PFSK-1 (cell line): Measurements from ENCODE around the gene GDF7.

Experiments
- FOXP2 ChIP-seq: optimal IDR thresholded peaks from 2 replicates; pipeline ENCODE3; 2011; ENCODE audit warnings: borderline replicate concordance, control low read depth, inconsistent platforms; ENCODE audit not compliant: insufficient read depth; ENCODE audit errors: extremely low read length, extremely low read depth
- POLR2AphosphoS5 ChIP-seq: IDR thresholded peaks from 2 replicates; pipeline ENCODE4 v1.6.1; 2012; ENCODE audit warnings: low read depth, mild to moderate bottlenecking, control low read depth, low read length, moderate library complexity
- SIN3A ChIP-seq: IDR thresholded peaks from 2 replicates; pipeline ENCODE4 v1.6.1; 2012; ENCODE audit warnings: mild to moderate bottlenecking, low read length, moderate library complexity, borderline replicate concordance; ENCODE audit not compliant: insufficient read depth
- TAF1 ChIP-seq: IDR thresholded peaks from 2 replicates; pipeline ENCODE4 v1.6.1; 2012; ENCODE audit warnings: low read length, control low read depth, borderline replicate concordance; ENCODE audit not compliant: insufficient read depth
- TF ChIP-seq, protein P1 (sequence below), 2 experiments: IDR thresholded peaks; 2 replicates each; pipeline versions ENCODE4 v1.6.1 to v1.8.0; 2011 to 2012; ENCODE audit warnings: low read depth in 2 of 2, low read length in 2 of 2, control low read depth in 1 of 2, inconsistent platforms in 1 of 2, mild to moderate bottlenecking in 1 of 2, moderate library complexity in 1 of 2; ENCODE audit not compliant: insufficient read depth in 1 of 2

DNA sequence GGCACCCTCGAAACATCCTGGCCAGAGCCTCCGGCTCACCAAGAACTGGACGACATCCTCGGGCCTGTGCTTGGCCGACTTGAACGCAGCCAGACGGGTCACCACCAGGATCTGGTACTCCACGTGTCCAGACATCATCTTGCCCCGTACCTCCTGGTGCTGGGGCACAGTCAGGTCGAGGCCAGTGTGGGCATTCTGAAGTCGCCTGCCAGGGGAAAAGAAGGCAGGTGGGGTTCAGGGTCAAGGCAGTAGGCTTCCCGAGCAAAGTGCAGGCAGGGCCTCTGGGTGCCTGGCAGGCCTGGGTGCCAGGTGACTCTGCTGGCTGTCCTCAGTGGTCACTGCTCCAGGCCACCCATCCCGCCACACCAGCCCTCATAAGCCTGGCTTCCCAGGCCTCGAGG is 21.6 kb upstream of the GDF7 start:
- TF ChIP-seq POLR2AphosphoS5, result no peak
- no peak for TF ChIP-seq TAF1
- TF ChIP-seq, protein P1, sequence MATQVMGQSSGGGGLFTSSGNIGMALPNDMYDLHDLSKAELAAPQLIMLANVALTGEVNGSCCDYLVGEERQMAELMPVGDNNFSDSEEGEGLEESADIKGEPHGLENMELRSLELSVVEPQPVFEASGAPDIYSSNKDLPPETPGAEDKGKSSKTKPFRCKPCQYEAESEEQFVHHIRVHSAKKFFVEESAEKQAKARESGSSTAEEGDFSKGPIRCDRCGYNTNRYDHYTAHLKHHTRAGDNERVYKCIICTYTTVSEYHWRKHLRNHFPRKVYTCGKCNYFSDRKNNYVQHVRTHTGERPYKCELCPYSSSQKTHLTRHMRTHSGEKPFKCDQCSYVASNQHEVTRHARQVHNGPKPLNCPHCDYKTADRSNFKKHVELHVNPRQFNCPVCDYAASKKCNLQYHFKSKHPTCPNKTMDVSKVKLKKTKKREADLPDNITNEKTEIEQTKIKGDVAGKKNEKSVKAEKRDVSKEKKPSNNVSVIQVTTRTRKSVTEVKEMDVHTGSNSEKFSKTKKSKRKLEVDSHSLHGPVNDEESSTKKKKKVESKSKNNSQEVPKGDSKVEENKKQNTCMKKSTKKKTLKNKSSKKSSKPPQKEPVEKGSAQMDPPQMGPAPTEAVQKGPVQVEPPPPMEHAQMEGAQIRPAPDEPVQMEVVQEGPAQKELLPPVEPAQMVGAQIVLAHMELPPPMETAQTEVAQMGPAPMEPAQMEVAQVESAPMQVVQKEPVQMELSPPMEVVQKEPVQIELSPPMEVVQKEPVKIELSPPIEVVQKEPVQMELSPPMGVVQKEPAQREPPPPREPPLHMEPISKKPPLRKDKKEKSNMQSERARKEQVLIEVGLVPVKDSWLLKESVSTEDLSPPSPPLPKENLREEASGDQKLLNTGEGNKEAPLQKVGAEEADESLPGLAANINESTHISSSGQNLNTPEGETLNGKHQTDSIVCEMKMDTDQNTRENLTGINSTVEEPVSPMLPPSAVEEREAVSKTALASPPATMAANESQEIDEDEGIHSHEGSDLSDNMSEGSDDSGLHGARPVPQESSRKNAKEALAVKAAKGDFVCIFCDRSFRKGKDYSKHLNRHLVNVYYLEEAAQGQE (IDR thresholded peaks at IDR 0.05; ENCODE audit: insufficient read depth in 1 of 2, low read depth in 2 of 2, low read length in 2 of 2), result no peak
- no peak for TF ChIP-seq SIN3A
- TF ChIP-seq FOXP2, result no peak
